HG03045 (cell line): Measurements from ENCODE around the gene TBC1D4.
"Not testable (repeated sequence)": the region's sequence is repeated elsewhere in the genome, so short reads cannot be mapped to it uniquely, and the experiment has no call there.

Experiments
- ATAC-seq: cut with Tn5 transposase; IDR thresholded peaks from one replicate; pipeline ENCODE4 v1.9.1; 2021; ENCODE audit warnings: mild to moderate bottlenecking, moderate library complexity; ENCODE audit not compliant: unreplicated experiment

TBC1D4 gene

GRCh38 chr13:75454497-75454896 lies 27.5 kb downstream of the TBC1D4 start:
- no peak for ATAC-seq

DNA sequence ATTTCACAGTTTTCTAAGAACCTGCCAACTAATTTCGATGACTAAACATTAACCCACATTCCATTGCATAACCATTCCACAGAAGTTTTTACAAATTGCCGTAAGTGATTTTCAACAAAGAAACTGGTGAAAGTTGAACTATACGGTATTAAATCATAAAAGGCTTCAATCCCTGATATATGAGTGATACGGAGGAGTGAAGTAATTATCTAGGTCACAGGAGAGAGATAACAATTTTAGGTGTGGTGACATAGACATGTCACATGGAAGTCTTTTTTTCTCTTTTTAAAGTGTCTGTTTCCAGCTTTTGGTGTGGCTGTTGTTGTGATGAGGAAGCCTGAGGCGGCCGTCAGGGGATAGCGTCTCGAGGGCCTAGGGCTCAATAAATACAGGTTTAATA lies 29.4 kb downstream of the TBC1D4 start:
- ATAC-seq = no peak

DNA sequence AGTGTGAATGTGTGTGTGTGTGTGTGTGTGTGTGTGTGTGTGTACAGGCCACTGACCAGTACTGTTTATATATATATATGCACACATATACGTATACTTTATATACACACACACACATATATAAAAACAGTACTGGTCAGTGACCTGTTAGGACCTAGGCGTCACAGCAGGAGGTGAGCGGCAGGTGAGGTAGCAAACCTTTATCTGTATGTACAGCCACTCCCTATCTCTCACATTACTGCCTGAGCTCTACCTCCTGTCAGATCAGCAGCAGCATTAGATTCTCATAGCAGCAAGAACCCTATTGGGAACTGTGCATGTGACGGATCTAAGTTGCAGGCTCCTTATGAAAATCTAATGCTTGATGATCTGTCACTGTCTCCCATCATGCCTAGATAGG lies 34.5 kb downstream of the TBC1D4 start:
- no peak for ATAC-seq

GRCh38 chr13:75446874-75447273 lies 35.1 kb downstream of the TBC1D4 start:
- ATAC-seq = no peak

DNA sequence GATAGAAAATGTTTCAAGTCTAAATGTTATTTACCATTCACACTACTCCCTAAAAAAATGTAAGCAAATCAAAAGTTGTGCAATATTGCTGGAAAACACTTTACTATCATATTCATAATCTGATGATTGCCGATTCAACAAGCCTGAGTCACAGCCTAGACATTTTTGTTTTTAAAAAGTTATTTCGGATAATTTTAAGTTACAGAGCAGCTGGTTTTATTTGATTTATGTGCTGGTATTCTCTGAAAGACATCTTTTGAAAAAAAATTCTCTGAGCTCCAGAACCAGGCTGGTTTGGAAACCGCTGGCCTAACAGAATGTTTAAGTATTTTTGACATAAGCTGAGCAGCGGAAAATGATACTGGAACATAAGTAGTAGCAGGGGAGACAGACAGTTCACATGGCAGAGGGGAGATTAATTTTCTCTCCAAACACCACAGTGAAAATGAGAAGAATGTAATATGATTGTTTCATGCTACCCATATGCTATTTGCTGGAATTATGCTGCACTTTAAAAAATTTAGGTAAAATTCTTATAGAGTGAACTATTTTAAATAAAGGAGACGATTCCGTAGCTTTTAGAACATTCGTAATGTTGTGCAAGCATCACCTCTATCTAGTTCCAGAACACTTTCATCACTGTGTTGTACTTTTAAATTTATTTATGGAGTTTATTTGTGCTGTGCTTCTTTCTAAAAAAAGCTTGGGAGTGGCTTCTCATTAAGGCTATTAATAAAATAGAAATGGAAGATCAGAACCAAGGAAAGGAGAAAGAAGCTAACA lies 36.1 kb downstream of the TBC1D4 start:
- ATAC-seq = no peak

- no peak for ATAC-seq
Measured at GRCh38 chr13:75444016-75444415, 38.0 kb downstream of the TBC1D4 start.

DNA sequence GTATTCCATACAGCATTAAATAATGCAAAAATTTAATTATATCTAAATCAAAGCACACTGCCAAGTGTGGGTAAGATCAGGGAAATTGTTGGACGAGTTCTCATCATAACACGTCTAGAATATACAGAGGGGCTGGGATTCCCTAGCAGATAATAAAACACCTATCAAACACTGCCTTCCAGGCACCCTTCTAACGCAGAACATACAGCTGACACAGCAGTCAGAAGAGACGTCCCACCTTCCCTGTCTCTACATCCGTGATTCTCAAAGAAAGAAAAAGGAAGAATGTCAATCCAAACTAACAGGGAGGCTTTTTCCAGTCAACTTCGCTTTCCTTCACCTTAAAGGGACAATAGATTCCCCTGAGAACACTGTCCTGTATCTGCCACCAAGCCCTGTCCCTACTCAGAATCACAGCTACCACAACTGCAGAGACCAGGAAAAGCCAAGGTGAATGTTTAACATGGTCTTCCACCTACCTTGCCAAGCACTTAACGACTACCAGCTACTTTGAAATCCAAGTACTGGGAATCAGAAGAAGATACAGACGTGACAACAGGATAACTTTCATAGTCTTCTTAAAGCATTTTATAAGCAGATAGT lies 38.5 kb downstream of the TBC1D4 start:
- ATAC-seq = no peak

GRCh38 chr13:75442736-75443234 lies 39.2 kb downstream of the TBC1D4 start:
- no peak for ATAC-seq

- no peak for ATAC-seq
Measured at GRCh38 chr13:75440100-75440499, 41.9 kb downstream of the TBC1D4 start.

DNA sequence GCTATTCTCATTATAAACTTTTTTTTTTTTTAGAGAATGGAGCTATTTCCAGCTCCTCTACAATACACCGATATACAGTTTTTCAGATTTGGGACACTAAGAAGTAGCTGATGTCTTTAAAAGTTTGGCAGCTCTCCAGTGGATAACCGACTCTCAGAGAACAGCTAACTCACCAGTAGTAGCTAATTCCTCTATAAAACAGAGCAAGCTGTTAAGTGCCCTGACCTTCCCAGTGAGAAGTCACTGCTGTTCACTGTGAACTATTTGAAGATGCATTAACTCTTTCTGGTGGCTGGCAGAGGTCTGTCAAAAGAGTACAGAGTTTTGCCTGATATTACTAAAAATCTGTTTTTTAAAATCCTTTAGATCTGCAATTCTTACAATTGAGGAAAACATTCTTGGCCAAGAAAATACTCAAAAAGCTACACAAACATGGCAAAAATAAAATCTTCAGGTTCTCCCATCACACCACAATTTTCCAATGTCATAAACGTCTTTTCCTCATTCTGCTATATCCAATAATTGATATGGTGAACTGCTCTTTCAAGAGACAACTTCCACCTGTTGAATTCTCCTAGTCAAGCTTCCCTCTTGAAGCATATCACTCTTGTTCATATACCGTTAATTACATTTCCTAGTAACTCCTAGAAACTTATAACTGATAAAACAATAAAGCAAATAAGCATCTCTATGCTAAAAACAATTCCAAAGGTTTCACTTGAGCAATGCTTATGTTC lies 44.2 kb downstream of the TBC1D4 start:
- ATAC-seq = no peak

DNA sequence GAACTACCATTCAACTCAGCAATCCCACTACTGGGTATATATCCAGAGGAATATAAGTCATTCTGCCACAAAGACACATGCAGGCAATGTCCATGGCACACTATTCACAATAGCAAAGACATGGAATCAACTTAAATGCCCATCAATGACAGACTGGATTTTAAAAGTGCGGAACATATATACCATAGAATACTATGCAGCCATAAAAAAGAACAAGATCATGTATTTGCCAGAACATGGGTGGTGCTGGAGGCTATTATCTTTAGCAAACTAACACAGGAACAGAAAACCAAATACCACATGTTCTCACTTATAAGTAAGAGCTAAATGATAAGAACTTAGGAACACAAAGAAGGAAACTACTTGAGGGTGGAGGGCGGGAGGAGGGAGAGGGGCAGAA lies 47.8 kb downstream of the TBC1D4 start:
- not testable (repeated sequence) for ATAC-seq

DNA sequence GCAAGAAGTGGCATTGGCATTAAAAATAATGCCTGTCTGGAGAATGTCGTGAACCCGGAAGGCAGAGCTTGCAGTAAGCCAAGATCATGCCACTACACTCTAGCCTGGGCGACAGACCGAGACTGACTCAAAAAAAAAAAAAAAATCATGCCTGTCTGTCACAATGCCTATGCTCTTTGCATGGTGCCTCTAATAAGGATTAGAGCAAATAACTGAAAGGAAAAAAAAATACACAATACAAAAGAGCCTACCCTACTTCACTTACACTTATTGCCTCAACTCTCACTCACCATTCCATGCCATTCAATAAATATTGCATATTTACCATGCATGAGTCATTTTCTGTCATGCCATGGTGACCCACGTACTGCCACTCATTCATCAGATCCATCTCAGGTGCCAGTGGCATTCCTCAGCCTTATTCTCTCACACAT lies 49.1 kb downstream of the TBC1D4 start:
- ATAC-seq = no peak

GRCh38 chr13:75432045-75432444 lies 49.9 kb downstream of the TBC1D4 start:
- ATAC-seq = no peak

GRCh38 chr13:75430436-75431209 lies 51.3 kb downstream of the TBC1D4 start:
- ATAC-seq = no peak

DNA sequence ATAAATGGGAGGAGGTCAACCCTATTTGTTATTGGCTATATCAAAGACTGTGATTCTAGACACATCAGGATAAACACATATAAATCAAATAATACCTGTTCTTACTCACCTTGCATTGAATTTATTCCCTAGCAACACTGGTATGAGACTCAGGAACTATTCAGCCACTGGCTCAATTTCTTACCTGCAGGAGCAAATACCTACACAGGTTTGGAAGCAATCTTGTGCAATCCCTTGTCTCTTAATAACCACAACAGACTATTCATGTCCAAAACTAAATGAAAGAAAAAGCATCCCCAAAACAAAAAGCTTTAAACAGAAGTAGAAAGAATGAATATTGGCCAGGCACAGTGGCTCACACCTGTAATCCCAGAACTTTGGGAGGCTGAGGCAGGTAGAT lies 55.5 kb downstream of the TBC1D4 start:
- ATAC-seq = no peak

DNA sequence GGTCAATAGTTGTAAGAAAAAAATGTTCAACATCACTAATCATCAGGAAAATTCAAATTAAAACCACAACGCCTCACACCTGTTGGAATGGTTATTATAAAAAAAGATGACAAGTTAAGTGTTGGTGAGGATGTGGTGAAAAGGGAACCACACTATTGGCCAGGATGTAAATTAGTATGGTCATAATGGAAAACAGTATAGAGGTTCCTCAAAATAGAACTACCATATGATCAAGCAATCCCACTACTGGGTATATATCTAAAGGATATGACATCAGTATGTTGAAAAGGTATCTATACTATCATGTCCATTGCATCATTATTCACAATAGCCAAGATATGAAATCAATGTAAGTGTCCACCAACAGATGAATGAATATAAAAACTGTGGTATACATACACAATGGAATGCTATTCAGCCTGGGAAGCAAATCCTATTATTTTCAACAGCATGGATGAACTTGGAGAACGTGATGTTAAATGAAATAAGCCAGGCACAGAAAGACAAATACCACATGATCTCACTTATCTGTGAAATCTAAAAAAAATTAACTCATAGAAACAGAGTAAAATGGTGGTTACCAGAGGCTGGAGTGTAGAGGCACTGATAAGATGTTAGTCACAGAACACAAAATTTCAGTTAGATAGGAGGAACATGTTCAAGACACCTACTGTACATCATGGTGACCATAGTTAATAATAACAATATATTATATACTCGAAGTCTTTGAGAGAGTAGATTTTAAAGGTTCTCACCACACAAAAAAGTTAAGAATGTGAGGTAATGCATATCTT lies 56.6 kb downstream of the TBC1D4 start:
- no peak for ATAC-seq

DNA sequence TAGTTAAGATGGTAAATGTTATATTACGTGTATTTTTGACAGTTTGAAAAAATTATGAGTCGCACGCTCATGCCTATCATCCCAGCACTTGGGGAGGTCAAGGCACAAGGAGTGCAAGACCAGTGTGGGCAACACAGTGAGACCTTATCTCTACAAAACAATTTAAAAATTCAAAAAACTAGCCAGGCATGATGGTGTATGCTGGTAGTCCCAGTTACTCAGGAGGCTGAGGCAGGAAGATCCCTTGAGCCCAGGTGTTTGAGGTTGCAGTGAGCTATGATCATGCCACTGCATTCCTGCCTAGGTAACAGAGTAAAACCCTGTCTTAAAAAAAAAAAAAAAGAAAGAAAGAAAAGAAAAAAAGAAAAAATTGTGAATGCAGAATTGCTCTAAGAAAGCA lies 58.0 kb downstream of the TBC1D4 start:
- ATAC-seq = no peak

DNA sequence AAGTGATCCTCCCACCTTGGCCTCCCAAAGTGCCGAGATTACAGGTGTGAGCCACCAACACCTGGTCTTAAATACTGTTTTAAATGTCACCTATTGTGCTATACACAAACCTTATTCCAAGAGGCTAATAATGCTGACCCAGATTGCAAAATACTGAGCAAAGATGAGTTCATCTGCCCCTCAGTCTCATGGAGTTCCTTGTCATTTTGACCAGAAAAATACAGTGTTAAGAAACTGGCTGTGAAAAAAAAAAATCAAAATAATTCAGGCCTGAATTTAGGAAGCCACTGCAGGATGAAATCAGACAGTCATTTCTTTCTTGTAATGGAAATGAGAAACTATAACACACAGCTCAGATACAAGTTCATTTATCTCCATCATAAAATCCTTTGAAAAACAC lies 59.9 kb downstream of the TBC1D4 start:
- no peak for ATAC-seq

DNA sequence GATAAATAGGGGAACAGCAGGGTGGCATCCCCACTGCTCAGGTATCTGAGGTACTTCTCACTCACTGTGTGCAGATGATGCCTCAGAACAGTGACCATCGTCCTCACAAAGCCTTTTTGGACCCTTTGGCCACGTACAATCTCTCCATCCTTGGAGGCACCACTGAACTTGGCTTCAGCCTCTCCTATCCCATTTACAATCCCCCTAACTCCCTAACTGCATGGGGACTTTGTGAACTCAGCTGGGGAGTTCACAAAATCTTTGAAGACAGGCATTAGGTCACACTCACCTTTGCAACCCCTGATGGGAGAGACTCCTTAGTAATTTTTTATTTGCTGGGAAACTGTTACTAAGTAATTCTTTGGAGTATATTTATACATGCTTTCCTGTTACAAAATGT lies 60.8 kb downstream of the TBC1D4 start:
- no peak for ATAC-seq

DNA sequence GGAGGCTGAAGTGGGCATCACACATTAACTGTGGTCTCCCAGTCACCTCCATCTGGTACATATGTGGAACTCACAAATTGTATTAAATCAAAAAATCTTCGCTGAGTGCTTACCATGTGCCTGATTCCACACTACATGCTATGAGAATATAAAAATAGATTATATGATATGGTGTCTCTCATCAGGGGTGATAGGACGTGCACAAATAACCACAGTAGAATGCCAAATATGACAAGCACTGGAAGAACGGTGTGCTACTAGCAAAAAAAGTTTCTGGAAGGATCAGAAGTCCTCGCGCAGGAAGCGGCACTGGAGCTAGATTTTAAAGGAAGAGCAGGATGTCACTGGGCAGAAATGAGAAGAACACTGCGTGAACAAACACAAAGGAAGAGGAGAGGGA lies 62.3 kb downstream of the TBC1D4 start:
- ATAC-seq = no peak
